OCI-LY1 (cell line): Measurements from ENCODE around the gene FAM184A.

Source experiments
- CTCF ChIP-seq: fragments of 200-600 bp; sonication (generic), shearing (Covaris generic); IDR thresholded peaks from 2 replicates; pipeline ENCODE4 v1.5.1; 2017; ENCODE audit warnings: mild to moderate bottlenecking, antibody characterized with exemption, low read length, moderate library complexity, mixed read lengths
- EZH2 ChIP-seq: fragments of 200-600 bp; sonication (generic), shearing (Covaris generic); IDR thresholded peaks from 2 replicates; pipeline ENCODE4 v1.8.0; 2017; ENCODE audit warnings: borderline replicate concordance, mixed run types, mild to moderate bottlenecking, antibody characterized with exemption, low read length, moderate library complexity, mixed read lengths

GRCh38 chr6:118953391-118953790, 125.1 kb downstream of the FAM184A start:
- TF ChIP-seq CTCF (no peak), EZH2 (no peak)
